Mucosa of stomach (tissue), 1 donor: ENCODE data around the gene OR10V1.

ENCODE experiments used
- H3K27me3 ChIP-seq: one replicate; pipeline ENCODE4 v1.7.0; 2013; ENCODE audit warnings: mild to moderate bottlenecking, low read length; ENCODE audit not compliant: control insufficient read depth, insufficient read depth
- H3K36me3 ChIP-seq: one replicate; pipeline ENCODE4 v1.7.0; 2013; ENCODE audit warnings: low read length; ENCODE audit not compliant: control insufficient read depth, insufficient read depth
- H3K4me1 ChIP-seq: one replicate; pipeline ENCODE4 v1.7.0; 2013; ENCODE audit warnings: mild to moderate bottlenecking, low read length; ENCODE audit not compliant: control insufficient read depth, insufficient read depth
- H3K4me3 ChIP-seq: one replicate; pipeline ENCODE4 v1.7.0; 2013; ENCODE audit warnings: low read length
- H3K9ac ChIP-seq: one replicate; pipeline ENCODE4 v1.7.0; 2013; ENCODE audit warnings: mild to moderate bottlenecking, low read length, moderate library complexity
- H3K9me3 ChIP-seq: one replicate; pipeline ENCODE4 v1.7.0; 2013; ENCODE audit warnings: mild to moderate bottlenecking, low read length, moderate library complexity; ENCODE audit not compliant: control insufficient read depth
- donor health status: Pancreatic carcinoma.

OR10V1 gene

GRCh38 chr11:59678118-59678812 is 35.4 kb downstream of the OR10V1 start:
- no peaks in the 10 kb centered on the region for H3K36me3 ChIP-seq
- H3K9me3 ChIP-seq = no peaks in the 10 kb centered on the region
- no peaks in the 10 kb centered on the region for H3K27me3 ChIP-seq
- H3K4me1 ChIP-seq = peaks cover 6% of the 10 kb centered on the region
- H3K9ac ChIP-seq = no peak overlapping the region
- no peak overlapping the region for H3K4me3 ChIP-seq

GRCh38 chr11:59676205-59676604 is 37.4 kb downstream of the OR10V1 start:
- Histone ChIP-seq H3K9ac (no peak overlapping the region), H3K36me3 (no peaks in the 10 kb centered on the region)

DNA sequence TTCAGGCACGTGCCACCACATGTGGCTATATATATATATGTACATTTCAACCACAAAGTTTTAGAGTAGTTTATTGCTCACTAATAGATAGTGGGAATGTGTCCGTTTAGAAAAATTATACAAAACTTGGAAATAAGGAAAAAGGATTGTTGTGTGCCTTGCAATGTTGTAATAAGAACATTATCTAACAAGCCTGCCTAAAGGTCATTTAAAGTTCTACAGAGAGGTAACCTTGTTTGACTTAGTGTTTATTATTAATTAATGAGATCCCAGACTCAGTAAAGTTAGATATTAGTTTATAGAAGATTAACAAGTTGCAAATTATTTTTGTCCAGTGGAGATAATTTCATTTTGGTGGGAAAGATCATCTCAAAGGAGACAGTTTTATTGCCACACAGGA is 39.4 kb downstream of the OR10V1 start:
- Histone ChIP-seq H3K4me3 (no peak overlapping the region), H3K9ac (no peak overlapping the region), H3K27me3 (no peaks in the 10 kb centered on the region), H3K9me3 (no peaks in the 10 kb centered on the region), H3K4me1 (peaks cover 8% of the 10 kb centered on the region), H3K36me3 (no peaks in the 10 kb centered on the region)

More at GRCh38 chr11:59676205-59676604, 37.4 kb downstream of the OR10V1 start:
- Histone ChIP-seq H3K9me3 (no peaks in the 10 kb centered on the region), H3K4me1 (peaks cover 6% of the 10 kb centered on the region), H3K4me3 (no peak overlapping the region), H3K27me3 (no peaks in the 10 kb centered on the region)

DNA sequence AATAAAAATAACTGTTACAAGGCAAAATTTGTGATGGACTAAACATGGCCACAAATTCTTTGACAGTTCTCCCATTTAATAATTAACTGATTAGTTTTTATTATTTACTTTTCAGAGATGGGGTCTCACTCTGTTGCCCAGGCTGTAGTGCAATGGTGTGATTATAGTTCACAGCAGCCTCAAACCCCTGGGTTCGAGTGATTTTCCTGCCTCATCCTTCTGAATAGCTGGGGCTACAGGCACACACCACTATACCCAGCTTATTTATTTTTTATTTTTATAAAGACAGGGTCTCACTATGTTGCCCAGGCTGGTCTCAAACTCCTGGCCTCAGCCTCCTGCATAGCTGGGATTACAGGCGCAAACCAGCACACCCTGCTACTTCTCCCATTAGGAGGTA is 40.4 kb downstream of the OR10V1 start:
- H3K36me3 ChIP-seq = no peaks in the 10 kb centered on the region
- no peaks in the 10 kb centered on the region for H3K27me3 ChIP-seq
- H3K9ac ChIP-seq = no peak overlapping the region
- H3K4me1 ChIP-seq = peaks cover 8% of the 10 kb centered on the region
- H3K4me3 ChIP-seq = no peak overlapping the region
- H3K9me3 ChIP-seq = no peaks in the 10 kb centered on the region

DNA sequence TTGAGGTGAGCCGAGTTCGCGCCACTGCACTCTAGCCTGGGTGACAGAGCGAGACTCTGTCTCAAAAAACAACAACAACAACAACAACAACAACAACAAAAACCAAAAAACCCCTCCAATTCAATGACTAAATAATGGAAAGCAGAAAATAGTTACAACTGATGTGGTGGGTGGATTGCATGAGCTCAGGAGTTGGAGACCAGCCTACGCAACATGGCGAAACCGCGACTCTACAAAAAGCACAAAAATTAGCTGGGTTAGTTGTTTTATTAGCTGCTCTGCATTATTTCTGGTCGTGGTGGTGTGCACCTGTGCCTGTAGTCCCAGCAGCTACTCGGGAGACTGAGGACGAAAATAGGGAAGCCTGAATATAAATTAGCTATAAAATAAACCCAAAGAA is 42.2 kb downstream of the OR10V1 start:
- H3K4me3 ChIP-seq = no peak overlapping the region
- no peaks in the 10 kb centered on the region for H3K36me3 ChIP-seq
- H3K27me3 ChIP-seq = no peaks in the 10 kb centered on the region
- peaks cover 18% of the 10 kb centered on the region for H3K4me1 ChIP-seq
- H3K9ac ChIP-seq = no peak overlapping the region
- H3K9me3 ChIP-seq = no peaks in the 10 kb centered on the region

- Histone ChIP-seq H3K9ac (peak overlapping the region; percentile 90), H3K4me1 (peaks cover 18% of the 10 kb centered on the region), H3K27me3 (no peaks in the 10 kb centered on the region)
Observed at GRCh38 chr11:59669611-59670009, 44.0 kb downstream of the OR10V1 start.

GRCh38 chr11:59668950-59669610 is 44.6 kb downstream of the OR10V1 start, which contains the start of gene PATL1:
Gene PATL1, minus strand, starts transcription at chr11:59669037. Its CDS starts 142 bp downstream, at chr11:59668895.
- H3K4me1 ChIP-seq = peaks cover 18% of the 10 kb centered on the region
- peaks cover 4% of the 10 kb centered on the region for H3K36me3 ChIP-seq
- H3K4me3 ChIP-seq = peak within 1 kb of the TSS; percentile 93
- no peaks in the 10 kb centered on the region for H3K9me3 ChIP-seq
- peak within 1 kb of the TSS; percentile 90 for H3K9ac ChIP-seq
- H3K27me3 ChIP-seq = no peaks in the 10 kb centered on the region

More at GRCh38 chr11:59669611-59670009, 44.0 kb downstream of the OR10V1 start:
- peaks cover 4% of the 10 kb centered on the region for H3K36me3 ChIP-seq
- H3K4me3 ChIP-seq = peak overlapping the region; percentile 91
- no peaks in the 10 kb centered on the region for H3K9me3 ChIP-seq

DNA sequence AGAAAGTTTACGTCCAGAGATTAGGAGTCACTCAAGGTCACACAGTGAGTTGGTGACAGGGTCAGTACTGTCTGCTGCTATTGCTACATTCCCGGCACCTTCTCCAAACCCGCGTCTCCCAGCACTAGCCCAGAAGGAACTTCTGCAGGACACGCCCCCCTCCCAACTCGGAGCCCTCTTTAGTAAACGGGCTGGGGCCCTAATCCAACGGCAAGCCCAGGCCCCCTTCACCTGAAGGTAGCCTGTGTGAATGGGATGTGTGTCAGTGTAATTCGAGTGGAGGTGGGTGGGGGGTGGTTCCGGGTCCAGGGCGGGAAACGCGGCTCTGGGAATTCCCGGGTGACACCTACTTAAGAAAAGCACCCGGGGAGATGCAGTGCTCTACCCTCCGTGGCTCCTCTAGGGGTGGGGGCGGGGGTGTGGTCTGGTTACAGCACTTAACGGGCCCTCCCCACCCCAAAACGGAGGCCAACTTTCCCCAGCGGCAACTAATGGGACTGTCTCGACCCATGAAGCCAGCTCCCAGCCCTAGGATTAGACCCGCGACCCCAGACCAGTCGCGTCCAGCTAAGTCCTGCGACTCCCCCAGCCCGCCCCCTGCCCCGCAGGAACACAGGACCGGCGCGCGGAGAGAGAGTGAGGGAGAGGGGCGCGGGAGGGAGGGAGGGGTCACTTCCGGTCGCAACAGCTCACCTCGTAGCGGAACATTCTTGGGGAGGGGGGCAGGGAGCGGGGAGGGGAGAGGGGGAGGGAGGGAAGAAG is 45.3 kb downstream of the OR10V1 start:
- H3K9me3 ChIP-seq = no peaks in the 10 kb centered on the region
- H3K9ac ChIP-seq = peak overlapping the region; percentile 78
- peak overlapping the region; percentile 93 for H3K4me3 ChIP-seq
- H3K27me3 ChIP-seq = no peaks in the 10 kb centered on the region
- peaks cover 18% of the 10 kb centered on the region for H3K4me1 ChIP-seq
- peaks cover 4% of the 10 kb centered on the region for H3K36me3 ChIP-seq

DNA sequence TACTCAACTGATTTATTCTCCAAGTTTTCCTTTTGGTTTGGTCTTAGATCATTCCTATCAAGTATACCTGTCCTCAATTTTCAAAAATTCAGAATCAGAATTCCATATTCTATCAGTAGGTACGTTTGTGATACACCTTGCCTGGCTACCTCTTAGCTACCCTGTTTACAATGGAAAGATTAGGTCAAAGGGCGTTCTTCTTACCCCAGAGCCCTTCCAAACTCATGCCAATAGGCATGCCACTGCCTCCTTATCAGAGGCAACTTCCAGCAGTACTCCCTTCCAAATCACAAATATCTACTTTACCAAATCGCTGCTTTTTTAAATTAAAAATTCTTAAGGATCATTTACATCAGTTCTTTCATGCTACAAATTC is 45.8 kb downstream of the OR10V1 start:
- H3K4me3 ChIP-seq = peak overlapping the region; percentile 25
- peaks cover 4% of the 10 kb centered on the region for H3K36me3 ChIP-seq
- peaks cover 18% of the 10 kb centered on the region for H3K4me1 ChIP-seq
- H3K27me3 ChIP-seq = no peaks in the 10 kb centered on the region
- H3K9ac ChIP-seq = peak overlapping the region; percentile 78
- no peaks in the 10 kb centered on the region for H3K9me3 ChIP-seq

- peaks cover 4% of the 10 kb centered on the region for H3K36me3 ChIP-seq
Observed at GRCh38 chr11:59666969-59667368, 46.7 kb downstream of the OR10V1 start.

More at GRCh38 chr11:59666969-59667368, 46.7 kb downstream of the OR10V1 start:
- Histone ChIP-seq H3K4me3 (no peak overlapping the region), H3K27me3 (no peaks in the 10 kb centered on the region), H3K4me1 (peaks cover 18% of the 10 kb centered on the region), H3K9me3 (no peaks in the 10 kb centered on the region), H3K9ac (no peak overlapping the region)
